HFFc6 (cell line): ENCODE measurements around the gene ZER1. TPM values are rescaled to one million over a fixed set of nuclear protein-coding genes. Genes with fewer than 3 reads are reported as not detected.

Source experiments
- DNase-seq: peaks from one replicate; pipeline ENCODE4 v3.0.0-alpha.2; 2018
- H3K27ac Mint-ChIP-seq: 2 replicates; pipeline ENCODE4 v1.8.0; 2020; ENCODE audit warnings: mild to moderate bottlenecking, mixed read lengths
- H3K27me3 Mint-ChIP-seq: 2 replicates; pipeline ENCODE4 v1.8.0; 2021; ENCODE audit warnings: mild to moderate bottlenecking, moderate library complexity, mixed read lengths; ENCODE audit not compliant: insufficient read depth
- H3K36me3 Mint-ChIP-seq: 2 replicates; pipeline ENCODE4 v1.8.0; 2021; ENCODE audit warnings: low read depth, mixed read lengths
- H3K4me1 Mint-ChIP-seq: 2 replicates; pipeline ENCODE4 v1.8.0; 2020; ENCODE audit warnings: low read depth, mixed read lengths
- H3K4me3 Mint-ChIP-seq: 2 replicates; pipeline ENCODE4 v1.8.0; 2020; ENCODE audit warnings: mild to moderate bottlenecking, moderate library complexity, mixed read lengths
- H3K9me3 Mint-ChIP-seq: 2 replicates; pipeline ENCODE4 v1.8.0; 2020; ENCODE audit warnings: mild to moderate bottlenecking, mixed read lengths
- CTCF ChIP-seq: fragments of 200-600 bp; sonication (generic); IDR thresholded peaks from 2 replicates; pipeline ENCODE4 v1.5.0; 2021; ENCODE audit warnings: antibody characterized with exemption, mild to moderate bottlenecking
- total RNA-seq, 6 experiments: library from RNA; stranded (reverse); fragmentation: NEBNext Ultra II Directional; extraction: Animal tissue kit (Norgen Biotek cat#: 25700); gene quantifications; 2 replicates in 1 of 6; 3 replicates in 5 of 6; pipeline ENCODE4 v1.2.3, GENCODE V29; 2021

Gene ZER1
- total RNA-seq, 6 experiments from 2014 or later, result 32.5 to 47.6 (median 37.8) TPM

- H3K27me3 Mint-ChIP-seq, result no peaks in the 10 kb centered on the region
Measured at GRCh38 chr9:128750926-128751595, 20.7 kb downstream of the ZER1 start.

GRCh38 chr9:128747241-128747640 is 24.5 kb downstream of the ZER1 start:
- no peak overlapping the region for H3K4me3 Mint-ChIP-seq
- H3K9me3 Mint-ChIP-seq, result no peaks in the 10 kb centered on the region
- H3K36me3 Mint-ChIP-seq, result no peaks in the 10 kb centered on the region
- no peaks in the 10 kb centered on the region for H3K27me3 Mint-ChIP-seq
- H3K27ac Mint-ChIP-seq, result no peak overlapping the region
- TF ChIP-seq CTCF, result no peak
- no peaks in the 10 kb centered on the region for H3K4me1 Mint-ChIP-seq
- no peak for DNase-seq

More at GRCh38 chr9:128750926-128751595, 20.7 kb downstream of the ZER1 start:
- Mint-ChIP-seq H3K4me1 (no peaks in the 10 kb centered on the region), H3K4me3 (no peak overlapping the region), H3K36me3 (no peaks in the 10 kb centered on the region), H3K9me3 (no peaks in the 10 kb centered on the region), H3K27ac (no peak overlapping the region)
- no peak for TF ChIP-seq CTCF
- DNase-seq, result no peak

- no peak for TF ChIP-seq CTCF
- Mint-ChIP-seq H3K9me3 (no peaks in the 10 kb centered on the region), H3K27me3 (no peaks in the 10 kb centered on the region), H3K4me3 (no peak overlapping the region), H3K27ac (no peak overlapping the region), H3K36me3 (no peaks in the 10 kb centered on the region), H3K4me1 (no peaks in the 10 kb centered on the region)
- no peak for DNase-seq
Measured at GRCh38 chr9:128743421-128743820, 28.3 kb downstream of the ZER1 start.

GRCh38 chr9:128742401-128742800 is 29.3 kb downstream of the ZER1 start:
- Mint-ChIP-seq H3K27ac (no peak overlapping the region), H3K27me3 (no peaks in the 10 kb centered on the region), H3K4me1 (no peaks in the 10 kb centered on the region), H3K4me3 (no peak overlapping the region), H3K36me3 (peaks cover under 1% of the 10 kb centered on the region; the same call in 1 of the 2 replicates), H3K9me3 (no peaks in the 10 kb centered on the region)
- no peak for TF ChIP-seq CTCF
- no peak for DNase-seq

GRCh38 chr9:128735373-128735772 is 36.4 kb downstream of the ZER1 start:
- no peak for DNase-seq
- no peak for TF ChIP-seq CTCF

More at GRCh38 chr9:128735373-128735772, 36.4 kb downstream of the ZER1 start:
- Mint-ChIP-seq H3K4me3 (no peak overlapping the region), H3K9me3 (no peaks in the 10 kb centered on the region), H3K27ac (peak overlapping the region; percentile 47; the same call in 1 of the 2 replicates), H3K4me1 (no peaks in the 10 kb centered on the region; the same call in 1 of the 2 replicates), H3K36me3 (peaks cover 10% of the 10 kb centered on the region), H3K27me3 (no peaks in the 10 kb centered on the region; the same call in 1 of the 2 replicates)
